HG03520 (cell line): Measurements from ENCODE around the gene HEPHL1.

Experiments used
- ATAC-seq: cut with Tn5 transposase; IDR thresholded peaks from one replicate; pipeline ENCODE4 v1.9.1; 2021; ENCODE audit warnings: mild to moderate bottlenecking, moderate library complexity; ENCODE audit not compliant: unreplicated experiment

The HEPHL1 gene

DNA sequence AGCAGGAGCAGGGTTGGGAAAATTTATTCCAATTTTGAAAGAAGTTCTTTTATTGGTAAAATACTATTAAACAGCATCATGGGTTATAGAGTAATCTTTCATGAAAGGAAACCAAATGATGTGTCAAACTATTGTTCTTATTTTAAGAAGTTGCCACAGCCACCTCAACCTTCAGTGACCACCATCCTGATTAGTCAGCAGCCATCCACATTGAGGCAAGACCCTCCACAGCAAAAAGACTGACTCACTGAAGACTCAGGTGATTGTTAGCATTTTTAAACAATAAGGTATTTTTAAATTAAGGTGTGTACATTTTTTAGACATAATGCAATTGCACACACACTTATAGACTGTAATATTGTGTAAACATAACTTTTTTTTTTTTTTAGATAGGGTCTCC is 3.7 kb upstream of the HEPHL1 start:
- no peak for ATAC-seq

DNA sequence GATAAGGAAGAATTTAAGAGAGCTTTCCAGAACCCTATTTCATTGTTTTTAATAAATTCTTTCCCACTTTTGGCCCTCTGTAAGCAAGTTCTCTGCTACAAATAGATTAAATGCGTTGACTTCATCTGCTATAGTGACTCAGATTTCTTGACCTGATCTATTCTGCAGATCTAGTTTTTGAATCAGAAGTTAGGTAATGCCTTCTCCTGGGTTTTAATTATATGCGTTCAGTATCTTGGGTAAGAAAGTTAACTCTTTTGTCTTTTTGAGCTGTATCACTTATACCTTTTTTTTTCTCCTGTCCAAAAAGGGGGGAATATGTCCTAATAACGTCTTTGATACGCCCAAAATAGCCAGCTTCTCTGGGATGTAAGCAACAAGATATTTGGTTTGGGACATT is 2.4 kb upstream of the HEPHL1 start:
- ATAC-seq, result no peak

DNA sequence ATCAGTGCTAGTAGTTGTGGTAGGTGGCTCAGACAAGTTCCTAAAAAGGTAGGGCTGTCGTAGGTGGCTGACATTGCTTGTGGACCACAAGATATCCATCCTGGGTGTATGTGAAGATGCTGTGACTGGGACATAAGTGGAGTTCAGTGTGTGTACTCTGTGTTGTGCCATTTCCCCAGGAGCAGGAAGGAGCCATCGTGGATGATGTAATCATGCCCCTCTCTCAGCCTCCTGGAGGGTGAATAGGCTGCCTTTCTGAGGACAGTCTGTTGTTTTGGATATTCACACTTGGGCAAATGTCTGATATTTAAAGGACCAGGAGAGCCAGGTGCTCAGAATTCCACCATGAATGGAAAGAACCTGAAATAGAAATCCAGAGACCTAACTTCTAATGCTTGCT is 2.7 kb downstream of the HEPHL1 start:
- ATAC-seq, result no peak

DNA sequence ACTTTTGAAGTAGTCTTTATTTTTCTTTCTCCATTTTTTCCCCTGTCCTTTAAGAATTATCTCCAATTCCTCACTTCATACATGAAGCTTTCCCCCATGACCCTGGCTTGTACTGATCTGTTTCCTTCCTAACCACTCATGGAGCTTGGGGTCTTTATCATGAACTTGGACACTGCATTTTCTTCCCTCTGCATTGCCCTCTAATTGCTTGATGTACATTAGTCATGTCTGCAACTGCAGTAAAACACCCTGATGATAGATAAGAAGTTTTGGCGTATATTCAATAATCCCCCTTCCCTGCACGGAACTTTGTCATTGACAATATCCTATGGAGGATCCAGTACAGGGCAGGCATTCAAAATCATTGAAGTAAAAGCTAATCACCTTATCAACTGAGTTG is 3.4 kb downstream of the HEPHL1 start:
- no peak for ATAC-seq

DNA sequence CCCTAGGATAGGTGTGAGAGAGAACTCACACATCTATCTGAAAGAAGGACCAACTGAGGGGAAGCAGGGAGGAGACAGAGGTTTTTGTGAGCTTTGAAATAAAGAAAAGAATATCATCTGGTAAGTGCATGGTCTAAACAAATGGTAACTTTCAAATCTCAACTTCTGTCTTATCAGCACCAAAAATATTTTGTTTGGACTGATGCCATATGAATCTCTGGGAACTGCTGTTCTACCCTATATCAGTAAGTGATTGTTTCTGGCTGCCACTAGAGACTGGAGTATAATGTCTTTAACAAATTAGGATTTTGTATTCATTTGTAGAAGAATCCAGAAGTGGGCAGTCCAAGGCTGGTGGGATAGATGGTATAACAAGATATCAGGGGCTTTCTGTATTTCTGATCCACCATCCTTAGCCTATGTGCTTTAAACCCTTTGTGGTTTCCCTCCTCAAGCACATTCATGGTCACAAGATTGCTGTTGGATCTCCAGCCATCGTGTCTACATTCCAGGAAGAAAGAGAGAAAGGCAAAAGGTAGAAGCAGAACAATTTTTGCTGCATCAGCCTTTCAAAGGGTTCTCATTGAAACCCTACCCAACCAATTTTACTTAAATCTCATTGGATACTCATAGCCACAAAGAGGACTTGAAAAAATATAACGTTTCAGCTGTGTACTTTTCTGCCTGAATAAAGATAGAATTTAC is 4.7 kb downstream of the HEPHL1 start:
- no peak for ATAC-seq

DNA sequence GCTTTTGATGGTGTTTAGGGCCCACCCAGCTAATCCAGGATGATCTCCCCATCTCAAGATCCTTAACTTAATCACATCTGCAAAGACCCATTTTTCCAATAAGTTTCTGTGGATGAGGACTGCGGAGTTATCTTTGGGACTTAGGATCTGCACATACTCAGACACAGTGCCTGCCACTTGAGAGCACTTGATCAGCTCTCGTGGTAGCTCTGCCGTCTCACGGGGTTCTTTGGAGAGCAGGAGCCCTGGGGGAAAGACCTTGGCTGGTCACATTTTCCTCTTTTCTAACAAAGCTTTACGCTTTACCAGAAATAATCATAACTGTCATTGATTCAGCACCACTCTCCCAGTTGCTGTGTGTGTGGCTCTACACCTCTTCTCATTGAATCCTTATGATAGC is 6.1 kb downstream of the HEPHL1 start:
- ATAC-seq, result no peak

- ATAC-seq, result no peak
Observed at GRCh38 chr11:94028436-94028835, 7.3 kb downstream of the HEPHL1 start.

GRCh38 chr11:94030059-94030458 is 8.9 kb downstream of the HEPHL1 start:
- no peak for ATAC-seq

GRCh38 chr11:94031625-94032024 is 10.5 kb downstream of the HEPHL1 start:
- ATAC-seq, result no peak

DNA sequence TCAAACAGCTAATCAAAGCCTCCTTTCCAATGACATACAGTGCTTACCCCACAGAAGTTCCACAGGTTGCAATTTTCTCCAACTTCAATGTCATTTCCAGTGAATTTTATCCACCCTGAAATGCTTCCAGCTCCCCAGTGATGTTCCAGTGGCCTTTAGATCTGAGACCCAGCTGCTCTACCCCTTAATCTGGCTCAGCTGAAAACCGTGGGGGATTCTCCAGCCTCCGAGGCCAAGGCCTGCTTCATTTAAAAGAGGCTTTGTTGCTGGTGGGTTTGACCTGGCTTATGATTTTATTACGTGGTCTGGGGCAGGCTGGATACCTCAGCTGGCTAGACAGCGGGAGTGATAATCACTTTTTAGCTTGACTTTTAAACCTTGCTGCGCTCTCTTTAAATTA is 10.9 kb downstream of the HEPHL1 start:
- ATAC-seq, result no peak

- ATAC-seq, result no peak
Observed at GRCh38 chr11:94032725-94033124, 11.6 kb downstream of the HEPHL1 start.

- no peak for ATAC-seq
Observed at GRCh38 chr11:94034207-94034606, 13.1 kb downstream of the HEPHL1 start.

DNA sequence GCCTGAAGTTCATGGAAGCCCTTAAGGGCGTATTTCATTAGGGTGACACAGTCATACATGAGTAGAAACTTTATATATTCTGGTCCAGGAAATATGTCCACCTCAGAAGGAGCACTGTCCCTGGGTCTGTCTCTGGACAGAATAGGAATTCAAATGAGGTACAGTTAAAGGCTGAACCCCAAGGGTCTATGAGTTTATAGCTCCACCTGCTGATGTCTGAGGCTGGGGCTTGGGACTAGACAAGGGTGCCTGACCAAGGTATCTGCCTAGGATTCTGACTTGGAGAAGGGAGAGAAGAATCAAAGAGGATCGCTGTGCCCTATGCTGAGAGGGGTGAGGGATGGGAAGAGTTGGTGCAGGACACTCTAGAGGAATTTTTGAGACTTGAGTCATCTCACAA is 14.9 kb downstream of the HEPHL1 start:
- no peak for ATAC-seq

DNA sequence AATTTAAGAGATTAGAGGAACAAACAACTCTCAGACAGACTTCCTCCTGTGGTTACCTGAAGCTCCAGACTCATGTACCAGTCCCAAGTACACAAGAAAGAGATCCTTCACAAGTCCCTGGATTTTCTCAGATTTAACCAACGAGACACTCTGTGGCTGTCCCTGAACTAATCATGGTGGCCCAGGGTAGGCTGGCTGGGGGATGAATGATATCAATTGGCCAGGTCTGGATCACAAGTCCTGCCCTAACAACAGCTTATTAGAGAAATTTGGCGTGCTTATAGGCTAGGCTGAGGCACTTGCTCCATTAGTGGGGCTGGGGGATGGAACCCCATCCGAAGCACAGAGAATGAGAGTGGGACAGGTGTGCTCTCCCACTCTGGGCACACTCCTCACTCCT is 22.1 kb downstream of the HEPHL1 start:
- ATAC-seq, result no peak

- no peak for ATAC-seq
Observed at GRCh38 chr11:94046796-94047195, 25.6 kb downstream of the HEPHL1 start.

- no peak for ATAC-seq
Observed at GRCh38 chr11:94048032-94048709, 27.0 kb downstream of the HEPHL1 start.

GRCh38 chr11:94049351-94049750 is 28.2 kb downstream of the HEPHL1 start:
- no peak for ATAC-seq

GRCh38 chr11:94058630-94059029 is 37.5 kb downstream of the HEPHL1 start:
- no peak for ATAC-seq

DNA sequence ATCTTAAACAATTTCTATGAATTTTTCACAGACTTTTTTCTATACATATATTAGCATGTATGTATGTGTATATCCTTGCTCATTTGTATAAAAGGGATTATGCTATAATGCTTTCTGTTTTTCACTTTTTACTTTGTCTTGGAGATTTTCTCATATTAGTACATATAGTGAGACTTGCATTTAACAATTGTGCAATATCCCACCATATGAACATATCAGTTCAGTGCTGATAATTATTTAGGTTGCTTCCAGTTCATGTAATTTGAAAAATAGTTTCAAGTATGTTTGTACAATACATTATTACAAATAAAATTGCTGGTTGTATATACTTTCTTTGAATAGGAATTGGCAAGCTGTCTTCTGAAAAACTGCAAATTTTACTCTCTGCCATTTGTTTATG is 37.9 kb downstream of the HEPHL1 start:
- ATAC-seq, result no peak

DNA sequence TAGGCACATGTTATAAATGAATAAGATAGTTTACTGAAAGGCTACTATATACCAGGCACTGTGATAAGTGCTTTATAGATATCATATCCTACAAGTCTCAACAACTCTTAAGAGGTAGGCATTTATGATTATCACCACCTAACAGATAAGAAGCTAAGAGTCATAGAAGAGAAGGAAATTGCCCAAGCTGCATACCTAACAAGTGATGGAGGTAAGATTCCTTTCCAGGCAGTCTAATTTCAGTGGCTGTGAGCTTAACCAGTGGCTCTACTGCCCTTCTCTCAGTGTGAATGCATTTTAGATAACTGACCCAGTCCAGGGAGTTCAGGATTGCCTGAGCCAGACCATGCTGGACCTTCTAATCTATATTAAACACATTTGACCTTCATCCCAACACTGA is 39.2 kb downstream of the HEPHL1 start:
- no peak for ATAC-seq

- no peak for ATAC-seq
Observed at GRCh38 chr11:94062360-94062759, 41.2 kb downstream of the HEPHL1 start.

GRCh38 chr11:94066901-94067429 is 45.8 kb downstream of the HEPHL1 start:
- no peak for ATAC-seq

- no peak for ATAC-seq
Observed at GRCh38 chr11:94068764-94069163, 47.6 kb downstream of the HEPHL1 start.
